Thymus (tissue), 14 donors: ENCODE data around the gene IL1RL1. TPM values are rescaled to one million over a fixed set of nuclear protein-coding genes. Genes with fewer than 3 reads are reported as not detected.

Experiments used
- DNase-seq, 9 donors: peaks; one replicate each; pipeline ENCODE4 v3.0.0-alpha.2; 2013; ENCODE audit warnings: low spot score in 9 of 9, low read depth in 6 of 9, missing footprints in 1 of 9
- H3K27ac ChIP-seq, 2 donors: one replicate each; pipeline ENCODE4 v1.5.1; 2013; ENCODE audit warnings: control low read depth in 1 of 2, low read depth in 1 of 2, low read length in 1 of 2, mild to moderate bottlenecking in 1 of 2, moderate library complexity in 1 of 2
- H3K27me3 ChIP-seq, 2 donors: one replicate each; pipeline ENCODE4 v1.5.1; 2013; ENCODE audit warnings: low read length in 1 of 2; ENCODE audit not compliant: control insufficient read depth in 2 of 2, insufficient read depth in 1 of 2
- H3K36me3 ChIP-seq, 2 donors: one replicate each; pipeline ENCODE4 v1.5.1; 2013; ENCODE audit warnings: low read length in 1 of 2, mild to moderate bottlenecking in 1 of 2, moderate library complexity in 1 of 2; ENCODE audit not compliant: control insufficient read depth in 2 of 2, insufficient read depth in 2 of 2
- H3K4me1 ChIP-seq, 2 donors: one replicate each; pipeline ENCODE4 v1.5.1; 2013; ENCODE audit warnings: low read length in 2 of 2; ENCODE audit not compliant: control insufficient read depth in 2 of 2, insufficient read depth in 2 of 2
- H3K4me3 ChIP-seq, 2 donors: one replicate each; pipeline ENCODE4 v1.5.1; 2013; ENCODE audit warnings: low read length in 2 of 2, control low read depth in 1 of 2, mild to moderate bottlenecking in 1 of 2
- H3K9me3 ChIP-seq, 2 donors: one replicate each; pipeline ENCODE4 v1.5.1; 2013; ENCODE audit warnings: low read length in 1 of 2, mild to moderate bottlenecking in 1 of 2; ENCODE audit not compliant: control insufficient read depth in 2 of 2, insufficient read depth in 1 of 2
- WGBS: extraction: QIAGEN DNeasy Blood & Tissue Kit; methylation state at CpG from one replicate; pipeline ENCODE4 v1.1.7; 2013; 5-methylcytosine and 5-hydroxymethylcytosine counted together
- long read RNA-seq, 10 donors: transcript quantifications; one replicate each; lab custom pipeline, GENCODE V29; 2026
- polyA plus RNA-seq: library from polyadenylated mRNA; stranded (reverse); fragments of 200-250 nt; gene quantifications from one replicate; pipeline ENCODE4 v1.2.3, GENCODE V29; 2013
- total RNA-seq: library from RNA; stranded (reverse); fragments of 120-200 nt; gene quantifications from one replicate; pipeline ENCODE4 v1.2.4, GENCODE V29; 2013
- donor health status: healthy.

Gene IL1RL1
- total RNA-seq (1.1 TPM), polyA plus RNA-seq (2.3 TPM)
- long read RNA-seq, donor 1, partial matches to known transcripts = 0 of 1 reads
- long read RNA-seq, donor 1, other reads (novel, unspliced or antisense) = 0 of 1 reads
- long read RNA-seq, donor 2 = 0 reads
- long read RNA-seq, donor 3 = 0 reads
- long read RNA-seq, donor 4 = 0 reads
- long read RNA-seq, donor 5, partial matches to known transcripts = 0 of 1 reads
- long read RNA-seq, donor 5, other reads (novel, unspliced or antisense) = 0 of 1 reads
- long read RNA-seq, donor 6 = 0 reads
- long read RNA-seq, donor 7 = 0 reads
- long read RNA-seq, donor 8 = 0 reads
- long read RNA-seq, donor 9 = 0 reads
- long read RNA-seq, donor 10 = 0 reads

- 90% methylated on average over 5 of the region's 5 CpGs for WGBS
- Histone ChIP-seq H3K27ac (no peak within 1 kb of the TSS), H3K4me3 (no peak within 1 kb of the TSS)
These were observed at the start of gene IL1RL1 for GRCh38 chr2:102310964-102311640. TSS of gene IL1RL1 (plus strand) at chr2:102311563. CDS start at chr2:102338265, 26,702 bp downstream.

GRCh38 chr2:102262216-102263129 is 48.9 kb upstream of the IL1RL1 start:
- Histone ChIP-seq H3K4me3 (no peak overlapping the region), H3K4me1 (peaks cover 0 to 6% of the 10 kb centered on the region in 2 donors), H3K9me3 (no peaks in the 10 kb centered on the region), H3K36me3 (no peaks in the 10 kb centered on the region), H3K27ac (no peak overlapping the region), H3K27me3 (no peaks in the 10 kb centered on the region)
- DNase-seq = no peak
- 95% methylated on average over 6 of the region's 6 CpGs for WGBS

More at GRCh38 chr2:102310964-102311640, at the start of gene IL1RL1:
- Histone ChIP-seq H3K9me3 (no peaks in the 10 kb centered on the region), H3K36me3 (no peaks in the 10 kb centered on the region), H3K27me3 (no peaks in the 10 kb centered on the region), H3K4me1 (no peaks in the 10 kb centered on the region)
- DNase-seq = no peak

- no peaks in the 10 kb centered on the region for H3K9me3 ChIP-seq
- H3K27me3 ChIP-seq = no peaks in the 10 kb centered on the region
- H3K4me3 ChIP-seq = no peak overlapping the region
- WGBS = 97% methylated on average over 2 of the region's 2 CpGs
- H3K27ac ChIP-seq = no peak overlapping the region
- H3K4me1 ChIP-seq = no peaks in the 10 kb centered on the region
- H3K36me3 ChIP-seq = no peaks in the 10 kb centered on the region
- DNase-seq = no peak
These were observed 46.4 kb upstream of the IL1RL1 start for GRCh38 chr2:102264952-102265351.

DNA sequence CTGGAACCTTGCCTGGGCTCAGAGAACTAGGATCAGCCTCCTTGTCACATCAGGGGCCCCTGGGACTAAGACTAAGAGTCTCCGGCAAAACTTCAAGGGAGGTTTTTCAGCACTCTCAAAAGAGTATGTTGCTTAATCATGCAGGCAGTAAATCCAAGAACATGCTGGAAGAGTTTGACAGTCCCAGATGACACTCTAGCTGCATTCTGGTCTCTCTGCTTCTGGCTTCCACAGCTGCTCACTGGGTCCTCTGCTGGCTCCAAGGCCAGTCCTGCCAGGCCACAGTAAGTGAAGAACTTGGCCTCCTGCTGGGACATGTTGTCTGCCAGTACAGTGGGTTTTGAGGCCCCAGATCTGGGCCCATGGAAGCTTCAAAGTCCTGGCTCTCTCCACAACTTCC is 45.2 kb upstream of the IL1RL1 start:
- no peak for DNase-seq
- Histone ChIP-seq H3K27me3 (no peaks in the 10 kb centered on the region), H3K36me3 (no peaks in the 10 kb centered on the region), H3K9me3 (no peaks in the 10 kb centered on the region), H3K4me1 (no peaks in the 10 kb centered on the region), H3K27ac (no peak overlapping the region), H3K4me3 (no peak overlapping the region)
- WGBS = 98% methylated on average over 1 of the region's 1 CpG

DNA sequence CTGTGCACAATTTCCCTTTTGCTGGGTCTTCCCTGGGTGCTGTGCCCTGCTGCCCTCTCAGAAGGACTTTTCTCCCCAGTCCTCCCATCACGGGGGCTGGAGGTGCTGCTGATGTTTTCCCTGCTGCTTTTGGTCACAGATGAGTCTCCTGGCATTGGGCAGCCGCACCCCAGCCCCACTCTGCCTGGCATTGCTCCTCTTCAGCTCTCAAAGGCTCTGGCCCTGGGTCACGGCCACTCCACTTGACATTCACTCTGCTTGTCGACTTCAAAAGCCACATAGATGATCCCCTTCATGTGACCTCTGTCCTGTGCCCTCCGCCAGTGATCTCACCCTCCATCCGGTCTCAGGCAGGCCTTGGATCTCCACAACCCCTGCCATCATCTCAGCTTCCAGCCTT is 43.6 kb upstream of the IL1RL1 start:
- WGBS = 95% methylated on average over 6 of the region's 6 CpGs
- no peak overlapping the region for H3K4me3 ChIP-seq
- no peak for DNase-seq
- H3K36me3 ChIP-seq = no peaks in the 10 kb centered on the region
- H3K27me3 ChIP-seq = no peaks in the 10 kb centered on the region
- no peaks in the 10 kb centered on the region for H3K4me1 ChIP-seq
- no peaks in the 10 kb centered on the region for H3K9me3 ChIP-seq
- no peak overlapping the region for H3K27ac ChIP-seq

GRCh38 chr2:102268510-102269199 is 42.7 kb upstream of the IL1RL1 start:
- no peak for DNase-seq
- no peak overlapping the region for H3K27ac ChIP-seq
- 94% methylated on average over 4 of the region's 4 CpGs for WGBS
- no peak overlapping the region for H3K4me3 ChIP-seq
- H3K4me1 ChIP-seq = no peaks in the 10 kb centered on the region
- H3K9me3 ChIP-seq = no peaks in the 10 kb centered on the region
- no peaks in the 10 kb centered on the region for H3K27me3 ChIP-seq
- no peaks in the 10 kb centered on the region for H3K36me3 ChIP-seq

DNA sequence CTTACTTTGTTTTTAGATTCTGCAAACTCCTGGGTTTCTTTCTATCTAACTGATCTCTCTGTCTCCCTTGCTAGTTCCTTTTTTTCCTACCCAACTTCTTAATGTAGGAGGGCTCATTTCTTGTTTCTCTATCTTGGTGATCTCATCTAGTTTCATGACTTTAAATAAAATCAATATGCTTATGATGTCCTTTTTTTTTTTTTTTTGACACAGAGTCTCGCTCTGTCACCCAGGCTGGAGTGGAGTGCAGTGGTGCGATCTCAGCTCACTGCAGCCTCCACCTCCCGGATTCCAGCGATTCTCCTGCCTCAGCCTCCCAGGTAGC is 42.2 kb upstream of the IL1RL1 start:
- 95% methylated on average over 4 of the region's 4 CpGs for WGBS
- no peaks in the 10 kb centered on the region for H3K9me3 ChIP-seq
- H3K36me3 ChIP-seq = no peaks in the 10 kb centered on the region
- DNase-seq = no peak
- no peak overlapping the region for H3K4me3 ChIP-seq
- H3K27ac ChIP-seq = no peak overlapping the region
- H3K4me1 ChIP-seq = no peaks in the 10 kb centered on the region
- H3K27me3 ChIP-seq = no peaks in the 10 kb centered on the region

DNA sequence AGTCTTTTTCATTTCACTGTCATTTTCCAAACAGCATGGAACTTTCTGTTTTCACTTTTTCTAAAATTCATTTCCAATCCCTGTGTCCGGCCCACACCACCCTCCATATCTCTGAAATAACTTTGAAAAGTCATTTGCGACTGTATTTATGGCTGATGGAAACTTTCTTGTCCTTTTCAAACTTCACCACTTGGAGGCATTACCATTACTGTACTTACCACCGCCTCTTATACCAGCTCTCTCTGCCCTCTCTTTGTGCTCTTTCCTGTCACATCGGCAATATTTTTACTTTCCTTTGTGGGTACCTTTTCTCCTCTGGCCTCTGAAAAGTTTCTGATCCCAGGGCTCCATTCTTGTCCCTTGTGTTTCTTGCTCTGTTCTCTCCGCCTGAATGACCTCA is 39.5 kb upstream of the IL1RL1 start:
- H3K4me1 ChIP-seq = peaks cover 0 to 7% of the 10 kb centered on the region in 2 donors
- WGBS = 52% methylated on average over 5 of the region's 5 CpGs
- H3K27ac ChIP-seq = no peak overlapping the region

More for the DNA sequence above, 39.5 kb upstream of the IL1RL1 start:
- DNase-seq = no peak
- no peaks in the 10 kb centered on the region for H3K27me3 ChIP-seq
- no peaks in the 10 kb centered on the region for H3K9me3 ChIP-seq
- H3K4me3 ChIP-seq = no peak overlapping the region
- no peaks in the 10 kb centered on the region for H3K36me3 ChIP-seq
